ENCODE data around the gene ZNF165. TPM values are rescaled to one million over a fixed set of nuclear protein-coding genes. Genes with fewer than 3 reads are reported as not detected.

Gene ZNF165
- total and polyA plus RNA-seq, 2 of the 13 experiments (the other 11 are each of a cell fraction or from before 2014, with no cell fraction given), result 0.58 to 8.6 TPM

- TF ChIP-seq CTCF (CRISPR knock-in tag; IDR thresholded peaks at IDR 0.05), result peak; percentile 84
- TF ChIP-seq HNF4A (CRISPR knock-in tag; IDR thresholded peaks at IDR 0.05), result no peak; the same call in 1 of the 2 replicates
- peak; percentile 96 for TF ChIP-seq ZFP91 (CRISPR knock-in tag; IDR thresholded peaks at IDR 0.05; ENCODE audit: borderline replicate concordance)
- TF ChIP-seq RAD51 (IDR thresholded peaks at IDR 0.05; ENCODE audit: borderline replicate concordance), result no peak
- TF ChIP-seq HMGA1 (CRISPR knock-in tag; conservative IDR thresholded peaks at IDR 0.05), result no peak
- peak; percentile 86; the same call in 1 of the 2 replicates for TF ChIP-seq MTA1 (CRISPR knock-in tag; IDR thresholded peaks at IDR 0.05; ENCODE audit: borderline replicate concordance)
- TF ChIP-seq ARNTL (CRISPR knock-in tag; IDR thresholded peaks at IDR 0.05), result 0 out of 2 replicates have a peak, but pooled peaks have one; percentile 52
- no peak for TF ChIP-seq DPF2 (CRISPR knock-in tag; IDR thresholded peaks at IDR 0.05; ENCODE audit: borderline replicate concordance, low read depth)
- TF ChIP-seq SPEN (CRISPR knock-in tag; IDR thresholded peaks at IDR 0.05; ENCODE audit: low read depth), result peak; percentile 91
- TF ChIP-seq, protein P1, sequence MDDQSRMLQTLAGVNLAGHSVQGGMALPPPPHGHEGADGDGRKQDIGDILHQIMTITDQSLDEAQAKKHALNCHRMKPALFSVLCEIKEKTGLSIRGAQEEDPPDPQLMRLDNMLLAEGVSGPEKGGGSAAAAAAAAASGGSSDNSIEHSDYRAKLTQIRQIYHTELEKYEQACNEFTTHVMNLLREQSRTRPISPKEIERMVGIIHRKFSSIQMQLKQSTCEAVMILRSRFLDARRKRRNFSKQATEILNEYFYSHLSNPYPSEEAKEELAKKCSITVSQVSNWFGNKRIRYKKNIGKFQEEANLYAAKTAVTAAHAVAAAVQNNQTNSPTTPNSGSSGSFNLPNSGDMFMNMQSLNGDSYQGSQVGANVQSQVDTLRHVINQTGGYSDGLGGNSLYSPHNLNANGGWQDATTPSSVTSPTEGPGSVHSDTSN (CRISPR knock-in tag; IDR thresholded peaks at IDR 0.05; ENCODE audit: borderline replicate concordance), result peak; percentile 55; the same call in 1 of the 2 replicates
- TF ChIP-seq ZNF362 (CRISPR knock-in tag; IDR thresholded peaks at IDR 0.05; ENCODE audit: borderline replicate concordance), result no peak
- peak; percentile 82 for TF ChIP-seq ARNT2 (CRISPR knock-in tag; IDR thresholded peaks at IDR 0.05; ENCODE audit: low read depth)
- no peak for TF ChIP-seq KDM6A (CRISPR knock-in tag; IDR thresholded peaks at IDR 0.05; ENCODE audit: low read depth)
- TF ChIP-seq ZNF781 (CRISPR knock-in tag; IDR thresholded peaks at IDR 0.05; ENCODE audit: borderline replicate concordance, not compliant biosample characterization), result peak; percentile 95
- peak; percentile 91 for TF ChIP-seq HDAC1 (CRISPR knock-in tag; IDR thresholded peaks at IDR 0.05)
- TF ChIP-seq MED1 (CRISPR knock-in tag; IDR thresholded peaks at IDR 0.05), result peak; percentile 76; the same call in 1 of the 2 replicates
- TF ChIP-seq, protein P2, sequence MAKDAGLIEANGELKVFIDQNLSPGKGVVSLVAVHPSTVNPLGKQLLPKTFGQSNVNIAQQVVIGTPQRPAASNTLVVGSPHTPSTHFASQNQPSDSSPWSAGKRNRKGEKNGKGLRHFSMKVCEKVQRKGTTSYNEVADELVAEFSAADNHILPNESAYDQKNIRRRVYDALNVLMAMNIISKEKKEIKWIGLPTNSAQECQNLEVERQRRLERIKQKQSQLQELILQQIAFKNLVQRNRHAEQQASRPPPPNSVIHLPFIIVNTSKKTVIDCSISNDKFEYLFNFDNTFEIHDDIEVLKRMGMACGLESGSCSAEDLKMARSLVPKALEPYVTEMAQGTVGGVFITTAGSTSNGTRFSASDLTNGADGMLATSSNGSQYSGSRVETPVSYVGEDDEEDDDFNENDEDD (CRISPR knock-in tag; IDR thresholded peaks at IDR 0.05; ENCODE audit: borderline replicate concordance), result no peak
- TF ChIP-seq ZNF367 (CRISPR knock-in tag; IDR thresholded peaks at IDR 0.05; ENCODE audit: borderline replicate concordance), result no peak
- TF ChIP-seq ZFP36L1 (CRISPR knock-in tag; IDR thresholded peaks at IDR 0.05), result peak; percentile 43; the same call in 1 of the 2 replicates
- TF ChIP-seq ZNF670 (CRISPR knock-in tag; IDR thresholded peaks at IDR 0.05; ENCODE audit: borderline replicate concordance), result peak; percentile 94; the same call in 1 of the 2 replicates
- peak; percentile 86; the same call in 1 of the 2 replicates for TF ChIP-seq SIN3A (IDR thresholded peaks at IDR 0.05; ENCODE audit: borderline replicate concordance, low read depth, low read length)
Observed at GRCh38 chr6:28104392-28105244, 24.2 kb downstream of the ZNF165 start (continued).

All from HepG2 (cell line).